HG03457 (cell line): ENCODE data around the gene TMEM139.
"Not testable (repeated sequence)": the region's sequence is repeated elsewhere in the genome, so short reads cannot be mapped to it uniquely, and the experiment has no call there.

Experiments
- ATAC-seq: cut with Tn5 transposase; IDR thresholded peaks from one replicate; pipeline ENCODE4 v1.9.1; 2021; ENCODE audit warnings: moderate number of reproducible peaks; ENCODE audit not compliant: unreplicated experiment

TMEM139 gene

GRCh38 chr7:143287935-143288826 lies 3.4 kb downstream of the TMEM139 start, which contains the start of gene CASP2:
Gene CASP2, plus strand, starts transcription at chr7:143288351. Its CDS starts 105 bp downstream, at chr7:143288456.
- ATAC-seq = peak; percentile 78

GRCh38 chr7:143288836-143289235 lies 4.1 kb downstream of the TMEM139 start:
- no peak for ATAC-seq

DNA sequence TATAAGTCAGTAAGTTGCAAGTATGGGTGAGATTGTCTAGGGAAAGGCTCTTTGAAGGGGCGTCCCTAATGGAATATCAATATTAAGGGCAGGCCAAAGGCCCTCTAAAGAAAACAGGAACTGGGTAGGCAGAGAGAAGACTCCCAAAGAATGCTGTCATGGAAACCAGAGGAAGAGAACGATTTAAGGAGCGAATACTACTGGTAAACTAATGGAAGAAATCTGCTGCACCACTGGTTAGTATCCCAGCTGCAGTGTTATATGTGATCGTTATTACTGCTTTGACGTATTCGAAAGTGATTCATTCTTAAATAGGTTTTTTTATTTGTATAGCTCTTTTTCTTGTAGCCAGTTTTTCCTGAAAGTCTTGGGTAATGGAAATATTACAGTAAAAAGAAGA lies 4.7 kb downstream of the TMEM139 start:
- no peak for ATAC-seq

DNA sequence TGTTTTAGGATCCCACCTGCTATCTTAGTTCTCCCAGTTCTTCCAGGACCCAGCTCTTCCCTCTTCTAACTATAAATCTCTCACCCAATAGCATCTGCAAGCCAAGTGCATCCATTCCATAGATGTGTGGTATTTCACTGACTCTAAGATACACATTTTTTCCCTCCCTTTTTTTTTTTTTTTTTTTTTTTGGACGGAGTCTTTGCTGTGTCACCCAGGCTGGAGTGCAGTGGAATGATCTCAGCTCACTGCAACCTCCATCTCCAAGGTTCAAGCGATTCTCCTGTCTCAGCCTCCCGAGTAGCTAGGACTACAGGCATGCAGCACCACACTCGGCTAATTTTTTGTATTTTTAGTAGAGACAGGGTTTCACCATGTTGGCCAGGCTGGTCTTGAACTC lies 5.1 kb downstream of the TMEM139 start:
- not testable (repeated sequence) for ATAC-seq

- ATAC-seq = no peak
Measured at GRCh38 chr7:143290293-143290692, 5.5 kb downstream of the TMEM139 start.

GRCh38 chr7:143292876-143293275 lies 8.1 kb downstream of the TMEM139 start:
- ATAC-seq = no peak

DNA sequence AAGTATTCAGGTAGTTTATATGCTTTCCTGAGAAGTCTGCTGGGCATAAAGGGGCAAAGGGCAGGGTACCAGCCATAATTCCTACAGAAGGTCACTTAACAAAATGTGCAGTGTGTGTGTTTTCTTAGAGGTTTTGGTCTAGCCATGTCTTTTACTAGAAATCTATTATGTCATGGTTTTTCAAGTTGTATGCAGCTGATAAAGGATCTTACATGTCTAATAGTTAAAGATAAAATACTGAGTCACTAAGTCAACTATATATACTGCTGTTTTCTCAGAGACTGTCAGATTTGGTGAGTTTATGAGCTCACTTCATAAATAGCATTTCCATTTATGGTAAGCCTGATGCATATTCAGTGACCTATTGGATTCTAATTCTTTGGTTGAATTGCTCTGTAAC lies 11.1 kb downstream of the TMEM139 start:
- no peak for ATAC-seq

- no peak for ATAC-seq
Measured at GRCh38 chr7:143296686-143297085, 11.9 kb downstream of the TMEM139 start.

GRCh38 chr7:143299346-143299745 lies 14.6 kb downstream of the TMEM139 start:
- no peak for ATAC-seq

GRCh38 chr7:143299840-143300239 lies 15.1 kb downstream of the TMEM139 start:
- ATAC-seq = no peak

- no peak for ATAC-seq
Measured at GRCh38 chr7:143300959-143301935, 16.5 kb downstream of the TMEM139 start.

- no peak for ATAC-seq
Measured at GRCh38 chr7:143303733-143304132, 19.0 kb downstream of the TMEM139 start.

DNA sequence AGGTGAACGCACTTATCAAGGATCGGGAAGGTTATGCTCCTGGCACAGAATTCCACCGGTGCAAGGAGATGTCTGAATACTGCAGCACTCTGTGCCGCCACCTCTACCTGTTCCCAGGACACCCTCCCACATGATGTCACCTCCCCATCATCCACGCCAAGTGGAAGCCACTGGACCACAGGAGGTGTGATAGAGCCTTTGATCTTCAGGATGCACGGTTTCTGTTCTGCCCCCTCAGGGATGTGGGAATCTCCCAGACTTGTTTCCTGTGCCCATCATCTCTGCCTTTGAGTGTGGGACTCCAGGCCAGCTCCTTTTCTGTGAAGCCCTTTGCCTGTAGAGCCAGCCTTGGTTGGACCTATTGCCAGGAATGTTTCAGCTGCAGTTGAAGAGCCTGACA lies 20.2 kb downstream of the TMEM139 start:
- ATAC-seq = no peak

- ATAC-seq = no peak
Measured at GRCh38 chr7:143305423-143306070, 20.8 kb downstream of the TMEM139 start.

DNA sequence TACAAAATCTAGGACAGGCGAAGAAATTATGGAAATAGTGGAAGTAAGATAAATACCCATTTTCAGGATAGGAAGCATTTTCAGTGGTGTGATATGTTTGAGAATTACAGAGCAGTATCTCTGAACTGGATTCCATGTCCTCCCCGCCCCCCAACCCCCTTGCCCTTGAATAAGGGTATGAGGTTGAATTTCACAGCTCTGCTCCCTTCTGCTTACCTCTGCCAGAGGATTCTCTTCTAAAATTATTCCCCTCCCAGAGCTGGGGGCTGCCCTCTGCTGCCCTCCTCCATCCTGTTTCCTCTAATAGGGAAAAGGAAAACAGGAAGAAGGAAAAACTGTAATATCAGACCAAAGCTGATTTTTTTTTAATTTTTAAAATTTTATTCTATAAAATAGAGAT lies 23.9 kb downstream of the TMEM139 start:
- ATAC-seq = no peak

GRCh38 chr7:143314127-143314526 lies 29.4 kb downstream of the TMEM139 start:
- ATAC-seq = no peak

DNA sequence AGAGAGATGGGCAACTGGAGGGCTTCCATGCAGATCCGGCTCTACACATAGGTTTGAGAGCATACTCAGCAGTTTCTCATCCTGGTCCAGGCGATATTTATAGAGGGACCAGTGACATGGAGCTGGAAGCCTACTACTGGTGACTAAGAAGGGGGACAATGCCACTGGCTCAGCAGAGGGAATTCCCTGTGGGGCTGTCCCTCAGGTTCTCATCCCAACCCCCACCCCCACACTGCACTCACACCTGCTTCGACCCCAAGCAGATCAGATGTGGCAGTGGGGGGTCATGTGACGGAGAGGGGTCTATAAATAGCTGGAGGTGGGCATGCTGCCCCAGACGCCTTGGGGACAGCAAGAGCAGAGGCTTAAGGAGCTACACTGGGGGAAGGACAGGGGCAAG lies 31.0 kb downstream of the TMEM139 start, which contains the start of gene CLCN1:
CLCN1 (plus strand) TSS at position 336 of the 400 bp plus-strand sequence. CDS start 102 bp downstream, outside the sequence.
- no peak for ATAC-seq

GRCh38 chr7:143316492-143316891 lies 31.7 kb downstream of the TMEM139 start:
- ATAC-seq = no peak

GRCh38 chr7:143318661-143319060 lies 33.9 kb downstream of the TMEM139 start:
- ATAC-seq = no peak

GRCh38 chr7:143320620-143321019 lies 35.9 kb downstream of the TMEM139 start:
- ATAC-seq = no peak

DNA sequence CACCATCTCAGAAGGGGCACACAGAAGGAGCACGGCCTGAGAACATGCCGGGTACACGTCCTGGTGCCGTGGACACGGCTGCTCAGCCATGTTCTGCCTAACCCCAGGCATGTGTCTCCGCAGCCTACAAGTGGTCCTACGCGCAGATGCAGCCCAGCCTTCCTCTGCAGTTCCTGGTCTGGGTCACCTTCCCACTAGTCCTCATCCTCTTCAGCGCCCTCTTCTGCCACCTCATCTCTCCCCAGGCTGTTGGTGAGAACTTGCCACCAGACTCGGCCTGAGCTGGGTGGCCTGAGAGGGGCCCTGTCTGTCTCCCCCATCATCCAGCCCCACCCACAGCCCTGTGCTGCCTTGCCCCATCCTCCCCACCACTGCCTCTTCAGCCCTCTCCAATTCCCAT lies 36.5 kb downstream of the TMEM139 start:
- ATAC-seq = no peak
